SK-N-DZ (cell line): Measurements from ENCODE around the gene UIMC1.

Experiments used
- DNase-seq: peaks from one replicate; pipeline ENCODE4 v3.0.0-alpha.2; 2015; ENCODE audit warnings: low spot score

UIMC1 gene

DNA sequence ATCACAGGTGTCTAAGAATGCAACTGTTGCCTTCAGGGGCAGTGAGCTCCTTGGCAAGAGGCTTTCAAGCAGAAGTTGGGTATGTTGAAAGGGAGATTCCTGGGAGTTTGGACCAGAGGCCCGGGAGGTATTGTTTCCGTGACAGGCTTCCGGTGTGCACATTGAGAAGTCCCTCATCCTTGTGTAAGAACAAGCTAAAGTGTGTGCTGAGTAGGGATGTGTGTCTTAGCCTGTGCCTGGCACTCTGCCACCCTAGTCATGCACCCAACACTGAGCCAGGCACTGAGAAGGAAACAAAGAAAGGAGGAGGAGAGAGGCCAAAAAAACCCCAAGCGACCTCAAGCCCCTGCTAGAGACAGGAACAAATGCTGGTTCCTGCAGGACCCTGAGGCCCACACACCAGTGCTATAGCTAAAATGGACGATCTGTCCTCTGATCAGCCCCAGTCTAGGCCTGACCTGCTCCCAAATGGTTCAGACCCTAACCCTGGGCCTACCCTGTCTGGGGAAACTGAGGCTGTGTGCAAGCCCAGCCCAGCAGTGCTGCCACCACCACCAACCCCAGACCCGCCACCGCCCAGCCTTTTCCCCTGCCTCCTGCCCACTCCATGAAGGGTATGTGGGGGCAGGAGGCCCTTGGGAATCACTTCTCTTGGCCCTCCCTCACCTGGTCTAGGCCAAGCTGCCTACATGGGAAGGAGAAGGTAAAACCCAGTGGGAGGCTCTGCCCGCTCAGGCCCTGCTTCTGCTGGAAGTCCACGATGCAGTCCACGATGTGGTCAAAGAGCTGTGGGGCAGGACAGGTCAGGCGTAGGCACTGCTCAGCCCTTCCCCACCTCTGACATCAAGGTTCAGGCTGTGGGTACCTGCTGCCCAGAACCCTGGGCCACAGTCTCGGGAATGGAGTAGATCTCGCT, 120.0 kb downstream of the UIMC1 start:
- DNase-seq, result no peak

DNA sequence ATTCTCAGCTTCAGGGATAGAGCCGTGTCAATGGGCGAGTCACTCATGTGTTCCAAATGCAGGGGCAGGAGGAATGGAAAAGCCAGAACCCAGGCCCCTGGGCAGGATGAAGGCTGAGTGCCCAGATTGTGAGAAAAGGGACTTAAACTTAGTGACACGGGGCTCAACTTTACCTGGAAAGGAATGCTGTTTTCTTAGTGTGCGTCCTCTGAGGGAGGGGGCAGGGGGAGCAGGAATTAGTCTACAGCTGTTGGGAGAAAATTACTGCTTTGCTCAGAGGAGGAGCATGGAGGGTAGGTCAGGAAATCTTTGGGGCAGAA, 122.0 kb downstream of the UIMC1 start:
- no peak for DNase-seq

DNA sequence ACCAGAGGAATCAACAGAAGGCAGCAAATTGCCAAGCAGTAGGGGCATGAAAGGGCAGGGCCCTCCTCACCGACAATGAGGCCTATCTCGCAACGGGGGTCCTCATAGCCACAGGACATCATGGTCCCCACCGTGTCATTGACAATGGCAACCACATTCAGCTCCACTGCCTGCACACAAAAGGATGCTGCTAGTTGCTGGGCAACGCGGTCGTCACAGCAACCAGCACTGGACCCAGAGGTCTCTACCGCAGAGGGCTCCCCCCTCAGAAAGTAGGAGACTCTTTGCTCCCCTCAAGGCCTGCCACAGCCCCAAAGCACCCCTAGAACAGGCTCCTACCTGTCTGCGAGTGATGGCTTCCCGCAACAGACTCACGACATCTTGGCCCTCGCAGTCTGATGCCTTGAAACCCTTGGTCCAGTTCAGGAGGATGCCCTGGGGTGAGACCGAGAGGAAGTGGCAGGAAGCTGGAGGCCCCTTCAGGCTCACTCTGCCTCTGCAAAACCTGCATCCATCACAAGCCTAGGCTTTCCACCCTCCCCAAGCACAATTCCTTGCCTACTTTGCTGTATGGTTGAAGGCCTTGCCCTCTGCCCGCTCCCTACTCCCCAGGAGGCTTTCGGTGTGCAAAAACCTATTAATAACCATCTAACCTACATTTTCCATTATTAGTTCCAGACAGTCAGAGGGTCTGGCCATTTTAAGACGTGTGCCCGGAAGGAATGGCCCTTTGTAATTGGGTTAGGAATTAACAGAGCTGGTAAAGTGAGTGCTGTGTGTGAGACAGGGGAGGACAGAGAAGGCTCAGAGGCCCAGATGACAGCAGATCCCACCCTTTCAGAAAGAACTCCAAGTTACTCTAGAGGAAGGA, 122.6 kb downstream of the UIMC1 start:
- DNase-seq, result peak; percentile 69

DNA sequence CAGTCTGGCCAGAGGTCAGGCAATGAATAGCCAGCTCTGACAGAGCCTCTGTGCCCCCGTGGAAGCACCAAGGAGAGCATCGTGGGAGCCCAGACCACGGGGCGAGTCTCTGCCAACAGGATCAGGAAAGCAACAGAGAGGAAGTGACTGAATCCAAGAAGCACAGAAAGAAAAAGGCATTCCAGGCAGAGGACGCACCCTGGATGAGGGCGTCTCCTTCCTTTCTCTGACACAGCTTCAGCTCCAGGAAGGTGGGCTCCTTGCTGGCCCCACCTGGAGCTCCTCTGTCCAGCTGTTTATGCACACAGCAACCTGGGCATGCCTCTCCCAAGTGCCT, 124.0 kb downstream of the UIMC1 start:
- DNase-seq, result no peak

DNA sequence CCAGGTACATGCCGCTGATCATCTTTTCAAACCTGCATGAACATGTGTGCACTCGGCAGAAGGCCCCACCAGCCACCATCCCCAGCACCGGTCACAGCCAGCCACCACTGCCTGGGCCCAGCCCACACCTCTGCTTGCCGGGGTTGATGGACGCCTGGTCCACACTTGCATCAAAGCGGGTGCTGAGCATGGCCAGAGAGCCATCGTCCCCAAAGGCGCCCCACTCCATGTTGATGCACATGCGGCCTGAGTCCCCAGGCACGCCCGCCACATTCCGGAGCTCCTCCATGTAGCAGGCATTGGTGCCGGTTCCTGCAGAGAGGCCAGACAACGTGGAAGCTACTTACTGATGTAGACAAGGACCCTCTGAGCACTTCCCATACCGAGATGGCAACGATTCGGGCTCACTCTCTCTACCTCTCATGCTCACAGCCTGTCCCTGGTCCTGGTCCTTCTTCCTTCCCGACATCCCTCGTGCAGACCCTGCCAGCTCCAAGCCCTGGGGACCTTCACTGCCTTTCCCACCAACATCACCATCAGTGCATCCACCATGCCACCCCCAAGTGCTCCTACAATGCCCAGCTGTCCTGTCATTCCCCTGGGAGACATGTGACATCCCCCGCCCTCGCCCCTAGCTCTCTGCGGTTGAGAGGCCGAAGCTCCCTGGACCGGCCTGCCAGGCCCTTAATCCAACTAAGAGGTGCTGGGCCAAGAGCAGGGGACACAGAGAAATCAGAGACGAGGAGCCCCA, 124.6 kb downstream of the UIMC1 start:
- DNase-seq, result no peak

DNA sequence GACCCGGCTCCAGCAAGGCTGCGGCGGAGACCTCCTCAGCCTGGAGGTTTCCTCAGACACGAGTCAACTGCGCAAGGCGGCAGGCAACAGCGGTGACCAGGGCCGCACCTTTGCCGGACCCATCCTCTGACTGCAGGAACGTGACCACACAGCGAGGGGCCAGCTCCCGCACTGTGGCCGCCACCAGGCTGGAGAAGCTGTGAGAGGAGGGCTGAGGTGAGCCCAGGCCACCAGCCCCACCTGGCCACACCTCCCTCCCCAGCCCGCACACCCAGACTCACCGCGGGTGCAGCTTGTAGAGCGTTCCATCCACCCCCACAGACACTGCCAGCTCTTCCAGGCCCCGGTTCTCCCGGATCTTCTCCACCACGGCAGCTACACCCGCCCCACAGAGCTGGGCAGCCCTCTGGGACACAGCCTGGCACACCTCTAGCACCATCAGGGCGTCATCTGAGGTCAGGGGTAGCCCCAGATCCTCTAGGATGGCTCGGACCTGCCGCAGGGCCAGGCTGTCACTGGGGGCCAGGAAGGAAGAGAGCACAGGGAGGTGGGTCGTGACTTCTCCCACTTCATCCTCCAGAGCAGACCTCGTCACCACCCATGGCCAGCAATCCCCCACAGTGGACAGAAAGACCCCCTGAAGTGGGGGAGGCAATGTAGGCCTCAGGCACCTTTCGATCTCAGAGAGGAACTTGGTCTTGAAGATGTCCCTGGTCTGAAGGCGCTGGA, 125.4 kb downstream of the UIMC1 start:
- no peak for DNase-seq

DNA sequence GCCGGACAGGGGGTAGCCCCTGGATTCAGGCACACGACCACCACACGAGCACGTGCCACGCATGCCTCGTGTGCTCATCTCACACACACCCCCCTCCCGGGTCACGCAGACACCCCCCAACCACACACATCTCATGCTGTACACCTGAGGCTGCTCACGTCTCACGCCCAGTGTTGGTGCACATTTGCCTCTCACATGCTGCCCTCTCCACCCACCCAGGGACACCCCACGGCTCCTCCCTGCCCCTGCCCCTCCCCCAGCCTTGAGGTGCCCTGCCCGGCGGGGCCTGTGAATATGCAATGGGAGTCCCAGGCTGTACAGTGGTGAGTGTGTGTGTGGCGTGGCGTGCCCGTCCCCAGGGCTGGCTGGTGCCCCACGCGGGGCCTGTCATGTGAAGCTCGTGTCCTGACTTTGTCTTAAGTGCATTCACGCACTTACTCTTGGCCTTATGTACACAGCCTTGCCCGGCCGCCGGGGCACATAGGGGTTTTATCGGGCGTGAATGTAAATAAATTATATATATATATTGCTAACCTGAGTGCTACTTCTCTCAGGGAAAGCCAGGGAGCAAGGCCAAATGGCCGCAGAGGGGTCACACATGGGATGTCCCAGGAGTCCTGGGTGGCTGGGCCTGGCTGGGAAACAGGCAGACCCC, 126.1 kb downstream of the UIMC1 start:
- no peak for DNase-seq

DNA sequence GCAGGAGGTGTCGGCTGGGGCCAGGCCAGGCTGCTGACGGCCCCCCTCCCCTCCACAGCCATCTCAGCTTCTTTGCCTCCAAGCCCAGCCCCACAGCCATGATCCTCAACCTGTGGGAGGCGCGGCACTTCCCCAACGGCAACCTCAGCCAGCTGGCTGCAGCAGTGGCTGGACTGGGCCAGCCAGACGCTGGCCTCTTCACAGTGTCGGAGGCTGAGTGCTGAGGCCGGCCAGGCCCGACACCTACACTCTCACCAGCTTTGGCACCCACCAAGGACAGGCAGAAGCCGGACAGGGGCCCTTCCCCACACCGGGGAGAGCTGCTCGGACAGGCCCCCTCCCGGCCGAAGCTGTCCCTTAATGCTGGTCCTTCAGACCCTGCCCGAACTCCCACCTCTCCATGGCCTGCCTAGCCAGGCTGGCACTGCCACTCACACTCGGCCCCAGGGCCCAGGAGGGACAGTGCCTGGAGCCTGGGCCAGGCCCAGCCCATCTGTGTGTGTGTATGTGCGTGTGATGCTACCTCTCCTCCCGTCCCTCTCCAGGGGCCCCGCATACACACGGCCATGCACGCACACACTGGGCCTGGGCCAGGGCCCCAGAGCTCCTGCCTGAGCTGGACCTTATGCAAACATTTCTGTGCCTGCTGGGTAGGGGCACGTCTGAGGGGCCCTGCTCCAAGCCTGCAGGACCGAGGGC, 126.8 kb downstream of the UIMC1 start:
- DNase-seq, result no peak

DNA sequence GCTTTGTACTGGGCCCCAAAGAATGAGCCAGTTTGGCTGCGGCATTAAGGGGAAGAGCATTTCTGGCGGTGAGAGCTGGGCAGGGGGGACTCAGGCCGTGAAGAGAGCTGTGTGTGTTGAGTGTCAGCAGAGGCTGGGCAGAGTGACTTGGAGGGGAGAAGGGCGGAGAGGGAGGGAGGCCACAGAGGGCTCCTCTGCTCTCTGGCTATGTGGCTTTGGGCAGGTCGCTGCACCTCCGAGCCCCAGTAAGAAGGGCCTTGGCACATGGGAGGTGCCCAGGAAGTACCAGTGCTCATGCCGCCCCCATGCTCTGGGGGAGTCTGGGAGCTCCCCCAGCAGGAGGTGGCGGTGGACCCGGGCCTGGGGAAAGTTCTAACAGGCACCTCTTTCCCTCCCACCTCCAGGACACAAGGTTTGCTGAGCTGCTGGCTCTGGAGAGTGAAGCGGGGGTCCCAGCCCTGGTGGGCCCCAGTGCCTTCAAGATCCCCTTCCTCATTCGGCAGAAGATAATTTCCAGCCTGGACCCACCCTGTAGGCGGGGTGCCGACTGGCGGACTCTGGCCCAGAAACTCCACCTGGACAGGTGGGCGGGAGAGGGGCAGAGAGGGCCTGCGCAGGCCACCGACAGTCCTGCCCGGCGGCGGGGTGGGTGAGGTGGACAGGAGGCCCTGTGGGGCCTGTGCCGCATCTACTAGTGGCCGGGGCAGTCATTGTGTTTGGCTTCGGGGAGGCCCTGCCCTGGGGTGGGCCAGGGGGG, 127.5 kb downstream of the UIMC1 start:
- DNase-seq, result no peak

DNA sequence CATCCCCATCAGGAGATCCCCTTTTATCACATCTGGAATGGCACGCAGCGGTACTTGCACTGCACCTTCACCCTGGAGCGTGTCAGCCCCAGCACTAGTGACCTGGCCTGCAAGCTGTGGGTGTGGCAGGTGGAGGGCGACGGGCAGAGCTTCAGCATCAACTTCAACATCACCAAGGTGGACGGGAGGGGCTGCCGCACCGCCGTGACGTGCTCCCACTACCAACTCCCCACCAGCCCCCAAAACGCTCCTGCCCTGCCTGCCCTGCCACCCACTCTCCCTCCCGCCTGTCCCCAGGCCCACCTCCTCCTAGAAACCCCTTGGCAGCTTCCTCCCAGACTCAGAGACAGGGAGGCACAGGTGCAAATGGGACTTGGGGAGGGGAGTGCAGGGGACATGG, 128.1 kb downstream of the UIMC1 start:
- no peak for DNase-seq

DNA sequence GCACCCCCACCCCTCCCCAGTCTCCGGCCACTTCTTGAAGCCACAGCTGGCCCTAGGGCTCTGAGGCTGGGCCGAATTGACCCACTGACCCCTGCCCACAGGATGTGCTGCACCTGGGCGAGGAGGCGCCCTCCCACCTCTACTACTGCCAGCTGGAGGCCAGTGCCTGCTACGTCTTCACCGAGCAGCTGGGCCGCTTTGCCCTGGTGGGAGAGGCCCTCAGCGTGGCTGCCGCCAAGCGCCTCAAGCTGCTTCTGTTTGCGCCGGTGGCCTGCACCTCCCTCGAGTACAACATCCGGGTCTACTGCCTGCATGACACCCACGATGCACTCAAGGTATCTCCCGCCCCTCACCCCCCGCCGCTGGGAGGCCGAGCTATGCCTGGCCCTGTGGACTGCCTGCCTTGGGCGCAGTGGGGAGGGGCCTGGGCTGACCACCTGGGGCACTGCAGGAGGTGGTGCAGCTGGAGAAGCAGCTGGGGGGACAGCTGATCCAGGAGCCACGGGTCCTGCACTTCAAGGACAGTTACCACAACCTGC, 128.7 kb downstream of the UIMC1 start:
- peak; percentile 41 for DNase-seq

DNA sequence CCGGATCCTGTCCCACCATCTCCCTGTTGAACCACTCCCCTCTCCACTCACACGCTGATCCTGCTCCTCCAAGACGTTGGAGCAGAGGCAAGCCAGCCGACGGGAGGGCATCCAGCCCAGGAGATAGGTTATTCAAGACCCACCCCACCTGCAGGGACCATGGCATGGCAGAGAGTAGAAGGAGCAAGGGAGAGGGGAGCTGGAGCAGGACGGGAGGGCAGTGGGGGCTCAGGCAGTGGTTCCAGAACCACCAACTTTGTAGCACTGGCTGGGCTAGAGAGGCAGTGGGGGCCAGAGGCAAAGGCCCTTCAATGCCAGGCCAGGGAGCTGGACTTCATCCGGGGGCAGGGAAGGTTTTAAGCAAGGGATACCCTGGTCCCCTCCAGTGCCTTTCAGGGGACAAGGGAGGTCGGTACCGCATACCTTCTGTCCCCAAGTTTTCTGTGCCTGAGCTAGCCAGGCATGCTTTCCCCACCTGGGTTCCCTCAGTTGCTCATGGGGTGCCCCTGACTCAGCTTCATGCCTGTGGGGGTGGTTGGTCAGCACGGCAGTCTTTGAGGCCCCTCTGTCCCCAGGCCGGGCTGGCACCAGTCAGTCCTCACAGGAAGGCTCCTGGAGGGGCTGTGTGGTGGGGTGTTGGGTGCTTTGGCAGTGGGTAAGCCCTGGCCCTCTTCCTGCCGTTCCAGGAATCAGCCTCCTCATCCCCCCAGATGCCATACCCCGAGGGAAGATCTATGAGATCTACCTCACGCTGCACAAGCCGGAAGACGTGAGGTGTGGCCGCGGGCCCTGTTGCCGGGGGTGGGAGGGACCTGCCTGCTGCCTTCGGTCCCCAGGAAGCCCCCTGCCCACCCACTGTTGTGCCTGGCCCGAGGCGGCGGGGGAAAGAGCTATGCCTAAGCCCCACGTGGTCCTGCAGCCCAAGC, 129.8 kb downstream of the UIMC1 start:
- DNase-seq, result no peak

DNA sequence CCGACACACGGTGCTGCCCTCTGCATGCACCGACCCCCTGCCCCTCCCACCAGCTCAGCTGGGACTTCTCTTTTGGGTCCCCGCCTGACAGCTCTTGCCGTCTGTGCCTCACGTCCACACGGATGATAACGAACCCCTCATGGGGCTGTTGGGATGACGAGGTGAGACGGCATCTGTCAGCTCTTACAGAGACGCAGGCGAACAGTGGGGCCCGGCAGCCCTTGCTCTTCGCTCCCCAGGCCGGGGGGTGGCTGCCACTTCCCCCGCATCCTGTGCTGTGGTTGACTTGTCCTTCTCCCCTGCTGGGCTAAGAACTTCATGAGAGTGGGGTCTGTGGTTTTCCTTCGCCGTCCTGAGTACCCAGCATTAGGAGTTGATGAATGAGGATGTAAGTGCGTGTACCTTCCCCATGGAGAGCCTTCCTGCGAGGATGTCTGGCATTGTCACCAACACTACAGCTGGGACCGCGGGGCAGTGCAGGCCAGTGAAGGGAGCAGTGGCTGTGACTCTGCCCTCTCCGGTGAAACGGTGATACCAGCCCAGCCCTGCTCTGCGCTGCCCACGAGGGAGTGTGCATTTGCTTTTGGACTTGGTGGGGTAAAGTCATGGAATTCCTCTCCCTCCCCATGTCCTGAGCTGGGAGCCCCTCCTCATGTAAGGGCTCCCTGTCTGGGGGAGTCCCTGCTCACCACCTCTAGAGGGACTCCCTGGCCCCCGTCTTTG, 130.6 kb downstream of the UIMC1 start:
- DNase-seq, result no peak

DNA sequence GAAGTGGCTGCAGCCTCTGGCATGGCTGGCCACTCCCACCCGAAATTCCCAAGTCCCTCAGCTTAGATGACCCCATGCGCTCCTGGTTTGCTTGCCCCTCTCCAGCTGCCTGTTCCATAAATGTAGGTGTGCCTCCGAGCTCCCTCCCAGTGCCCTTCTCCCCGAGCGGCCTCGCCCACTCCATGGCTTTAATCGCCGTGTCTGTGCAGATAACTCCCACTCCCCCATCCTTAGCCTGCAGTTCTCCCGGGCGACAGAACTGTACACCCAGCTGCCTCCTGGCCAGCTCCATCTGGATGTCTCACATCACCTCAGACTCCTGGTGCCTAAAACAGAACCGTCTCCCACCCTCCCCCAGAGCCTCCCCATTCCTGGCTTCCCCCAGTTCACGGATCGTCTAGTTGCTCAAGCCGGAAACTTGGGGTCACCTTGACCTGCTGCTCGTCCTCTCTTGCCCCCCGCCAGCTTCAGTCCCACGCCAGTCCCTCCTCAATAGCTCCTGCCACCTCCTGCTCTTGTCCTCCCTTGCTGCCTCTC, 131.5 kb downstream of the UIMC1 start:
- no peak for DNase-seq

DNA sequence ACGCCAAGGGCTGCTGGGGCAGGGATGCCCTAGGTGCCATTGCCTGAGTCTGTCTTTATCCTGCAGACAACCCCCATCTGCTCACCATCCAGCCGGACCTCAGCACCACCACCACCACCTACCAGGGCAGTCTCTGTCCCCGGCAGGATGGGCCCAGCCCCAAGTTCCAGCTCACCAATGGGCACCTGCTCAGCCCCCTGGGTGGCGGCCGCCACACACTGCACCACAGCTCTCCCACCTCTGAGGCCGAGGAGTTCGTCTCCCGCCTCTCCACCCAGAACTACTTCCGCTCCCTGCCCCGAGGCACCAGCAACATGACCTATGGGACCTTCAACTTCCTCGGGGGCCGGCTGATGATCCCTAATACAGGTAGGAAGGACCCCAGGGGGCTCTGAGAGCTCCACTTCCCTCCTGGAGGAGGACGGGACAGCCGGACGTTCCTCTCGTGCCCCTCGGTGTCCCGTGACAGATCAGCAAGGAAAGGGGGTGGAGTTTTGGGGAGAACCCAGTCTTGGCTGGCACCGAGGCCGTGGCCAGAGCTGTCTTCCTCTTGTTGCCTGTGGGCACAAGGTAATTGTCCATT, 132.3 kb downstream of the UIMC1 start:
- no peak for DNase-seq

DNA sequence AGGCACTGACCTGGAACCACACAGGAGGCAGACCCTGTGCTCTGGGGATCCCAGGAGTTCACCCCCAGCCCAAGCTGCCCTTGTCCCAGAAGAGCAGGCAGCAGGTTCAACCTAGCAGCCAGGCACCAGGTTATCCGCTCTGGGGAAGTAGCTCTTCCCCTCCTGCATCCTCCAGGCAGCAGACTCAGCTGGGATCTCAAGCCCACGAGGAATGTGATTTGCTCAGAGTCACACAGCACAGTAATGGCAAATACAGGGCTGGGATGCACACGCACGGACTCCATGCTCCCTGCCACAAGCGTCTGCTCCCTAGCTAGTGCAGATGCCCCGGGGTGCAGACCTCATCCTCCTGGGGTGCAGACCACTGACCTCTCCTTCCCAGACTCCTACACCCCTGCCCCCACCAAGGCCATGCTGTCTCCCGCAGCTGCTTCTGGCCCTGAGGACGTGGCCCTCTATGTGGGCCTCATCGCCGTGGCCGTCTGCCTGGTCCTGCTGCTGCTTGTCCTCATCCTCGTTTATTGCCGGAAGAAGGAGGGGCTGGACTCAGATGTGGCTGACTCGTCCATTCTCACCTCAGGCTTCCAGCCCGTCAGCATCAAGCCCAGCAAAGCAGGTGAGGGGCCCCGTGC, 132.9 kb downstream of the UIMC1 start:
- no peak for DNase-seq
